AG09319 (cell line): ENCODE results near the gene ERFL.

ENCODE experiments used
- DNase-seq: peaks from one replicate; pipeline ENCODE4 v3.0.0-alpha.2; 2010; ENCODE audit warnings: low read depth; ENCODE audit errors: extremely low read depth
- TF ChIP-seq, protein P1 (sequence below): IDR thresholded peaks from 2 replicates; pipeline ENCODE4 v1.5.1; 2011; ENCODE audit warnings: low read depth, mild to moderate bottlenecking, inconsistent platforms, low read length, moderate library complexity

Gene ERFL

DNA sequence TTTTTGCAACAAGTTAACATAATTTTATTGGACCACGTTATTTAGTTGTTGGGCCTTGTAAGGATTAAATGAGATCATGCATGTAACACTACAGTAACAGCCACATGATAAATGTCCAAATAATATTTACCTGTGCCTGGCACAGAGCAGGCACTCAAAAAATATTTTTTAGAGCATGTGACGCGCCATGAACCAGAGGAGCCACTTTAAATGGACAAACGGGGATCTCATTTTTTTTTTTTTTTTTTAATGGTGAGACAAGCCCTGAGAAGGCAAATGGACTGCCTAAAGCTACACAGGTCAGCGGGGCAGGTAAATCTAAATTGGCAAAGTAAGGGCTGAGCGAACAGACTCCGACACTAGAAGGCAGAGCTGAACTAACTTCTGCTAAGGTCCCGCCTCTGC lies 69.0 kb downstream of the ERFL start:
- TF ChIP-seq, protein P1, sequence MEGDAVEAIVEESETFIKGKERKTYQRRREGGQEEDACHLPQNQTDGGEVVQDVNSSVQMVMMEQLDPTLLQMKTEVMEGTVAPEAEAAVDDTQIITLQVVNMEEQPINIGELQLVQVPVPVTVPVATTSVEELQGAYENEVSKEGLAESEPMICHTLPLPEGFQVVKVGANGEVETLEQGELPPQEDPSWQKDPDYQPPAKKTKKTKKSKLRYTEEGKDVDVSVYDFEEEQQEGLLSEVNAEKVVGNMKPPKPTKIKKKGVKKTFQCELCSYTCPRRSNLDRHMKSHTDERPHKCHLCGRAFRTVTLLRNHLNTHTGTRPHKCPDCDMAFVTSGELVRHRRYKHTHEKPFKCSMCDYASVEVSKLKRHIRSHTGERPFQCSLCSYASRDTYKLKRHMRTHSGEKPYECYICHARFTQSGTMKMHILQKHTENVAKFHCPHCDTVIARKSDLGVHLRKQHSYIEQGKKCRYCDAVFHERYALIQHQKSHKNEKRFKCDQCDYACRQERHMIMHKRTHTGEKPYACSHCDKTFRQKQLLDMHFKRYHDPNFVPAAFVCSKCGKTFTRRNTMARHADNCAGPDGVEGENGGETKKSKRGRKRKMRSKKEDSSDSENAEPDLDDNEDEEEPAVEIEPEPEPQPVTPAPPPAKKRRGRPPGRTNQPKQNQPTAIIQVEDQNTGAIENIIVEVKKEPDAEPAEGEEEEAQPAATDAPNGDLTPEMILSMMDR, result no peak
- no peak for DNase-seq
